PFSK-1 (cell line): Measurements from ENCODE around the gene ARHGEF4.

Experiments used
- FOXP2 ChIP-seq: optimal IDR thresholded peaks from 2 replicates; pipeline ENCODE3; 2011; ENCODE audit warnings: borderline replicate concordance, control low read depth, inconsistent platforms; ENCODE audit not compliant: insufficient read depth; ENCODE audit errors: extremely low read length, extremely low read depth
- POLR2AphosphoS5 ChIP-seq: IDR thresholded peaks from 2 replicates; pipeline ENCODE4 v1.6.1; 2012; ENCODE audit warnings: low read depth, mild to moderate bottlenecking, control low read depth, low read length, moderate library complexity
- SIN3A ChIP-seq: IDR thresholded peaks from 2 replicates; pipeline ENCODE4 v1.6.1; 2012; ENCODE audit warnings: mild to moderate bottlenecking, low read length, moderate library complexity, borderline replicate concordance; ENCODE audit not compliant: insufficient read depth
- TAF1 ChIP-seq: IDR thresholded peaks from 2 replicates; pipeline ENCODE4 v1.6.1; 2012; ENCODE audit warnings: low read length, control low read depth, borderline replicate concordance; ENCODE audit not compliant: insufficient read depth
- TF ChIP-seq, protein P1 (sequence below), 2 experiments: IDR thresholded peaks; 2 replicates each; pipeline versions ENCODE4 v1.6.1 to v1.8.0; 2011 to 2012; ENCODE audit warnings: low read depth in 2 of 2, low read length in 2 of 2, control low read depth in 1 of 2, inconsistent platforms in 1 of 2, mild to moderate bottlenecking in 1 of 2, moderate library complexity in 1 of 2; ENCODE audit not compliant: insufficient read depth in 1 of 2

ARHGEF4 gene

DNA sequence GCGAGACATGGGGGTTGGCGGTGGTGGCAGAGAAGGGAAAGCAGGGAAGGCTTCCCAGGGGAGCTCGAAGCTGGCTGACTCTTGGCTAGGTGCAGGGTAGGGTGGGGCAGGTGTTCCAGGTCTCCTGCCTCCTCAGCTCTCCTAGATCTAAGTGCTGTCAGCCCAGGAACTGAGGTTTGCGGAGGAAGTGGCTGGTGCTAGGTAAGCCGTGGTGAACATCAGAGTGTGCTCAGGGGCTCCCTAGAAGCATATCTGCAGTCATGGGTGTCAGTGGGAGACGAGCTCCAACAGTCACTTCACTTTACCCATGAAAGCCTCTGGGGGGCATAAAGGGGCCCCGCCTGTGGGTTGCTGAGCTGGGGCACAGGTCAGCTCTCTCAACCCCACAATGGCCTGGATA, 34.1 kb downstream of the ARHGEF4 start:
- TF ChIP-seq TAF1 = no peak
- no peak for TF ChIP-seq POLR2AphosphoS5
- TF ChIP-seq, protein P1, sequence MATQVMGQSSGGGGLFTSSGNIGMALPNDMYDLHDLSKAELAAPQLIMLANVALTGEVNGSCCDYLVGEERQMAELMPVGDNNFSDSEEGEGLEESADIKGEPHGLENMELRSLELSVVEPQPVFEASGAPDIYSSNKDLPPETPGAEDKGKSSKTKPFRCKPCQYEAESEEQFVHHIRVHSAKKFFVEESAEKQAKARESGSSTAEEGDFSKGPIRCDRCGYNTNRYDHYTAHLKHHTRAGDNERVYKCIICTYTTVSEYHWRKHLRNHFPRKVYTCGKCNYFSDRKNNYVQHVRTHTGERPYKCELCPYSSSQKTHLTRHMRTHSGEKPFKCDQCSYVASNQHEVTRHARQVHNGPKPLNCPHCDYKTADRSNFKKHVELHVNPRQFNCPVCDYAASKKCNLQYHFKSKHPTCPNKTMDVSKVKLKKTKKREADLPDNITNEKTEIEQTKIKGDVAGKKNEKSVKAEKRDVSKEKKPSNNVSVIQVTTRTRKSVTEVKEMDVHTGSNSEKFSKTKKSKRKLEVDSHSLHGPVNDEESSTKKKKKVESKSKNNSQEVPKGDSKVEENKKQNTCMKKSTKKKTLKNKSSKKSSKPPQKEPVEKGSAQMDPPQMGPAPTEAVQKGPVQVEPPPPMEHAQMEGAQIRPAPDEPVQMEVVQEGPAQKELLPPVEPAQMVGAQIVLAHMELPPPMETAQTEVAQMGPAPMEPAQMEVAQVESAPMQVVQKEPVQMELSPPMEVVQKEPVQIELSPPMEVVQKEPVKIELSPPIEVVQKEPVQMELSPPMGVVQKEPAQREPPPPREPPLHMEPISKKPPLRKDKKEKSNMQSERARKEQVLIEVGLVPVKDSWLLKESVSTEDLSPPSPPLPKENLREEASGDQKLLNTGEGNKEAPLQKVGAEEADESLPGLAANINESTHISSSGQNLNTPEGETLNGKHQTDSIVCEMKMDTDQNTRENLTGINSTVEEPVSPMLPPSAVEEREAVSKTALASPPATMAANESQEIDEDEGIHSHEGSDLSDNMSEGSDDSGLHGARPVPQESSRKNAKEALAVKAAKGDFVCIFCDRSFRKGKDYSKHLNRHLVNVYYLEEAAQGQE (IDR thresholded peaks at IDR 0.05; ENCODE audit: insufficient read depth in 1 of 2, low read depth in 2 of 2, low read length in 2 of 2) = no peak
- no peak for TF ChIP-seq SIN3A
- TF ChIP-seq FOXP2 = no peak

DNA sequence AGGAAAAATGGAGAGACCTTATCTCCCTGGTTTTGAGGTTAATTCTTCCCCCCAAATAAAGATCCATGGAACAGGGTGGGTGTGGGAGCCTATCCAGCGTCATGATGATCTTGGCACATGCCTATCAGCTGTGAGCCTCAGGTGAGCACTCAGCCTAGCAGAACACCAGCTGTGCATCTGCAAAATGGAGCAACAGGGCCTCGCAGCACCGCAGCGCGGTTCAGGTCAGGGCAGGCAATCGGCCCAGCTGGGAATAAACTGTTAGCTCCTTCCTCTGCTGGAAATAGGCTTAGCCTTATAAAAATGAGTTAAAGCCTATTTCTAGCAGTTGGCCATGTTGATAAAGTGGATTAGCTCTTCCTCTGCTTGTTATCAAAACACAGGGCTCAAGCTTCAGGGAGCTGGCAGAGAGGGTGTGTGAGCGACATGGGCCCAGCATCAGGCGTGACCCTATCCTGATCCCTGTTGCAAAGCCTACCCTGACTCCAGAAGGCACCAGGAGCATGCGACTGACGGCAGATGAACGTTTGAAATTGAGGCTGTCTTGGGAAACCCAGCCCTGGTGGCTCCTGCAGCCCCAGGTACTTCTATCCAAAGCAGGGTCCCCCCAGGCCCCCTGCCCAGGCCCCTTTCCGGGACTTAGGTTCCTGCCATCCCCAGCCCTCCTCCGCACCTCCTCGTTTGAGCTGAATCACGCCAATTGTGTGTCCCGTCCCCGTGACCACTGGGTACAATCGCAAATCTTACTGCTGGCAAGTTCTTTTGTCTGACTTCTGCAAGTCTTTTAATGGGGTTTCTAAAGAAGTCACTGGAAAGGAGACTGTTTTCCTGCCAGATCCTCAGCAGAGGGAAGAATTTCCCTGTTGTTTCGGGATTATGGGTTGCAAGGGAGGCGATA, 35.4 kb downstream of the ARHGEF4 start:
- TF ChIP-seq TAF1 (no peak), POLR2AphosphoS5 (no peak)
- TF ChIP-seq, protein P1 (IDR thresholded peaks at IDR 0.05; ENCODE audit: insufficient read depth in 1 of 2, low read depth in 2 of 2, low read length in 2 of 2) = no peak

DNA sequence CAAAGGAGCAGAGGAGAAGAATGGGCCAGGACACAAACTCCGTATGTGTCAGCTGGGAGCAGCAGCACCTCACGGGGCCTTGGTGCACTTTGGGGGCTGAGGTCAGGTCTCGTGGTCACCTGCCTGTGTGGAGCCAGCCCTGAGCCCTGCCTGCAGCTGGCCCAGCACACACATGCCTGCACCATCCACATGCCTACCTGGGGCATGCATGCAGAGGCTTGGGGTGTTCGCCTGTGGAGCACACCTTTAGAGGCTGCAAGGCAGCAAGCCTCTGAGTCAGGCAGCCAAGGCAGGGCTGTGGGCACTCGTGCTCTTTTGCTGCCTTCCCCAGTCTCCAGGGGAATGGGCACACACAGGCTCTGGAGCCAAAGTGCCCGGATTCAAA, 36.0 kb downstream of the ARHGEF4 start:
- no peak for TF ChIP-seq SIN3A
- no peak for TF ChIP-seq TAF1
- TF ChIP-seq, protein P1 (IDR thresholded peaks at IDR 0.05; ENCODE audit: insufficient read depth in 1 of 2, low read depth in 2 of 2, low read length in 2 of 2) = no peak
- TF ChIP-seq FOXP2 = no peak
- TF ChIP-seq POLR2AphosphoS5 = no peak

- no peak for TF ChIP-seq TAF1
- TF ChIP-seq, protein P1 (IDR thresholded peaks at IDR 0.05; ENCODE audit: insufficient read depth in 1 of 2, low read depth in 2 of 2, low read length in 2 of 2) = no peak
- no peak for TF ChIP-seq SIN3A
- TF ChIP-seq POLR2AphosphoS5 = no peak
- TF ChIP-seq FOXP2 = no peak
Measured at GRCh38 chr2:130873700-130874346, 37.1 kb downstream of the ARHGEF4 start.
